Testis (tissue), 2 donors: Measurements from ENCODE around the gene MAST4.

Experiments
- CTCF ChIP-seq, 3 experiments: fragments of 450-650 bp in 2 of 3; fragments of 200-600 bp in 1 of 3; sonication (generic) in 1 of 3; IDR thresholded peaks; one replicate each; pipeline ENCODE4 v1.5.1; 2016 to 2019; ENCODE audit warnings: antibody characterized with exemption in 3 of 3, mild to moderate bottlenecking in 2 of 3, moderate library complexity in 1 of 3
- POLR2A ChIP-seq: fragments of 450-650 bp; IDR thresholded peaks from one replicate; pipeline ENCODE4 v1.6.1; 2017; ENCODE audit warnings: antibody characterized with exemption, mild to moderate bottlenecking, moderate library complexity

GRCh38 chr5:66629446-66629845 is 33.3 kb downstream of the MAST4 start:
- no peak for TF ChIP-seq CTCF (IDR thresholded peaks at IDR 0.05)
- TF ChIP-seq POLR2A, result no peak
